OCI-LY3 (cell line): ENCODE data around the gene BCL6B.

Experiments
- EZH2phosphoT487 ChIP-seq: fragments of 200-600 bp; shearing (Covaris generic); IDR thresholded peaks from 2 replicates; pipeline ENCODE4 v1.6.1; 2018; ENCODE audit warnings: antibody characterized with exemption, mixed run types, low read depth
- TF ChIP-seq, protein P1 (sequence below): fragments of 200-600, 300-600 bp; sonication (generic); IDR thresholded peaks from 2 replicates; pipeline ENCODE4 v1.5.1; 2014; ENCODE audit warnings: antibody characterized with exemption, low read length, low read depth

GRCh38 chr17:7027335-7027734 is 4.5 kb downstream of the BCL6B start:
- TF ChIP-seq, protein P1, sequence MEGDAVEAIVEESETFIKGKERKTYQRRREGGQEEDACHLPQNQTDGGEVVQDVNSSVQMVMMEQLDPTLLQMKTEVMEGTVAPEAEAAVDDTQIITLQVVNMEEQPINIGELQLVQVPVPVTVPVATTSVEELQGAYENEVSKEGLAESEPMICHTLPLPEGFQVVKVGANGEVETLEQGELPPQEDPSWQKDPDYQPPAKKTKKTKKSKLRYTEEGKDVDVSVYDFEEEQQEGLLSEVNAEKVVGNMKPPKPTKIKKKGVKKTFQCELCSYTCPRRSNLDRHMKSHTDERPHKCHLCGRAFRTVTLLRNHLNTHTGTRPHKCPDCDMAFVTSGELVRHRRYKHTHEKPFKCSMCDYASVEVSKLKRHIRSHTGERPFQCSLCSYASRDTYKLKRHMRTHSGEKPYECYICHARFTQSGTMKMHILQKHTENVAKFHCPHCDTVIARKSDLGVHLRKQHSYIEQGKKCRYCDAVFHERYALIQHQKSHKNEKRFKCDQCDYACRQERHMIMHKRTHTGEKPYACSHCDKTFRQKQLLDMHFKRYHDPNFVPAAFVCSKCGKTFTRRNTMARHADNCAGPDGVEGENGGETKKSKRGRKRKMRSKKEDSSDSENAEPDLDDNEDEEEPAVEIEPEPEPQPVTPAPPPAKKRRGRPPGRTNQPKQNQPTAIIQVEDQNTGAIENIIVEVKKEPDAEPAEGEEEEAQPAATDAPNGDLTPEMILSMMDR = no peak
- no peak for TF ChIP-seq EZH2phosphoT487
